Measurements from ENCODE around the gene CD302. TPM values are rescaled to one million over a fixed set of nuclear protein-coding genes. Genes with fewer than 3 reads are reported as not detected.

CD302 gene
- total and polyA plus RNA-seq, 2 of the 8 experiments (the other 6 are each of a cell fraction or from before 2014, with no cell fraction given): 0.76 to 0.79 TPM

DNA sequence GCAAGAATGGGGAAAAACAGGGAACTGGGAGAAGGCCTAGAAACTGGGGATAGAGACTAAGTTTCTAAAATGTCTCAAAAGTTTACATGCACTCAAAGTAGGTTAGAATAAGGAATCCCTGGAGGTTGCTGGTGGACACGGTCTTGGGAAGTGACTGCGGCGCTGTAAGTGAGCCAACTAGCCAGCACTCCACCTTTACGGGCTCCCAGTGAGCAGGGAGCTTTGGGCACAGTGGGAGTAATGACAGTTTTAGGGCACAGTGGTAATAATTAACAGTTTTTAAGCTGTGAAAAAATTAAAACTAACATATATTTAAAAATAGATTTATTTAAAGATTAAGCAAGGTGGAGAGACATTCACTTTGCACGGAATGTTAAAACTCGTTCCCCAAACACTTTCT, 20.9 kb upstream of the CD302 start (continued):
- TF ChIP-seq SUZ12 (IDR thresholded peaks at IDR 0.05; ENCODE audit: low read length) (no peak), SP2 (IDR thresholded peaks at IDR 0.05; ENCODE audit: low read length) (no peak), CTCF (IDR thresholded peaks at IDR 0.05; ENCODE audit: control extremely low read depth in 1 of 3, insufficient read depth in 1 of 3, low read depth in 1 of 3, low read length in 3 of 3) (no peak)
